HCEC 1CT (cell line): ENCODE results near the gene RPL35A.
"Not testable (repeated sequence)": the region's sequence is repeated elsewhere in the genome, so short reads cannot be mapped to it uniquely, and the experiment has no call there.

Experiments
- DNase-seq: peaks from one replicate; pipeline ENCODE4 v3.0.0-alpha.2; 2017

The RPL35A gene

DNA sequence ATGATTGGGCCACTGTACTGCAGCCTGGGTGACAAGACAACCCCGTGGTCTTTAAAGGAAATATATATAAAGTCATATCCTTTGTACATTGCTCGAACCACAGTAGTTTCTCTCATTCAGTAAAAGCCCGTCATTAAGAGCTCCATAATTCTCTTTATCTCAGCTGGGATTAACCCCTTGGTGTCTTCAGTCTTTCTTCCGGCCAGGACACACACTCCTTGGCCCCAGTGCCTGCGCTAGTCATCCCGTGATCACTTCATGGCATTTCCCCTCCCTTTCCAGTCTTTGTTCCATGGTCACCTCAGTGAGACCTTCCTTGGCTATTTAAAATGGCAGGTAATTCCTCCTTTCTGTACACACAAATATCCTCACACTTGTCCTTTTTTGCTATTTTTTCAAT lies 3.3 kb downstream of the RPL35A start:
- no peak for DNase-seq

DNA sequence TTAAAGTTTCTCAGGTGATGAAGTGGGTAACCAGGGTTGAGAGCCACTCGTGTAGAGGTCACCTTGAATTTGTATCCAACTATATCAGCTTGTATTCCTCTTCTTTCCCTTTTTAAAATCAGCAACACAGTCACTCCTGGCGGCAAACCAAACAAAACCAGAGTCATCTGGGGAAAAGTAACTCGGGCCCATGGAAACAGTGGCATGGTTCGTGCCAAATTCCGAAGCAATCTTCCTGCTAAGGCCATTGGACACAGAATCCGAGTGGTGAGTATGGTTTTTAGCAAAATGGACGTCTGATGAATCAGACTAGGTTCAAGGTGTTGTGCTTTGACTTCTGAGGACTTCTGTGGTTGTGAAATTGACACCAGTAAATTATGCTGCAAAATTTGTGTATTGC lies 3.9 kb downstream of the RPL35A start:
- no peak for DNase-seq

DNA sequence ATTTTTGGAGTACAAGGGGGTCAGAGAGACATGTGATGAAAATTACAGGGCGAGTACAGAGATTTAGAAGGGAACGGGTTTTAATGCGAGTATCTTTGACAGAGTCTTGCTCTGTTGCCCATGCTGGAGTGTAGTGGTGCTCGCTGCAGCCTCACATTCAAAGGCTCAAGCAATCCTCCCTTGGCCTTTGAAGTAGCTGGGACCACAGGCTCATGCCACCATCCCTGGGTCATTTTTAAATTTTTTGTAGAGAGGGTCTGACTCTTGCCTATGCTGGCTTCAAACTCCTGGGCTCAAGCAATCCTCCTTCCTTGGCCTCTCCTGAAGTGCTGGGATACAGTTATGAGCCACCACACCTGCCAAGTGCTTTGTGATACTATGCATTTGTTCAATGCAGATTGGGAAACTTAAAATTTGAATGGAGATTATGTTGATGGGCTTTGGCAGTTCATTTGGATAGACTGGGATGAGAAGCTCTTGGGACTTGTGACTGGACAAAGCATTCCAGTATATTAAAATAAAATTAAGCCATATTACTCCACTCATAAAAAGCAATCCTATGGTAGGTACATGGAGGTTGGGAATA lies 6.0 kb downstream of the RPL35A start:
- no peak for DNase-seq

GRCh38 chr3:197956626-197956988 lies 6.6 kb downstream of the RPL35A start:
- DNase-seq, result no peak

DNA sequence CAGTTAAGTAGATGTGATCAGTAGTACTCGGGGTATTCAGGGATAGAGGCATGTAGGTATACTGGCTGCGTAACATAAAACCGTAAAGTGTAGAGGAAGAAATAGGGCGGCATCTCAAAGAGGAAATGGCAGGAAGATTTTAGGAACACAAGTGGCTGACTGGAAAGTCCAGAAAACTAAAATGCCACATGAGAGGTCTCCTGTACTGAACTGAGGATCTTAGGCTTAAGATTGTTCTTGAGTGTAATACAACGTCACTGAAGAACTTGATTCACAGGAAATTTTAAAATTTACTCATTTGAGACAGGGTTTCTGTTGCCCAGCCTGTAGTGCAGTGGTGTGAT lies 7.8 kb downstream of the RPL35A start:
- no peak for DNase-seq

DNA sequence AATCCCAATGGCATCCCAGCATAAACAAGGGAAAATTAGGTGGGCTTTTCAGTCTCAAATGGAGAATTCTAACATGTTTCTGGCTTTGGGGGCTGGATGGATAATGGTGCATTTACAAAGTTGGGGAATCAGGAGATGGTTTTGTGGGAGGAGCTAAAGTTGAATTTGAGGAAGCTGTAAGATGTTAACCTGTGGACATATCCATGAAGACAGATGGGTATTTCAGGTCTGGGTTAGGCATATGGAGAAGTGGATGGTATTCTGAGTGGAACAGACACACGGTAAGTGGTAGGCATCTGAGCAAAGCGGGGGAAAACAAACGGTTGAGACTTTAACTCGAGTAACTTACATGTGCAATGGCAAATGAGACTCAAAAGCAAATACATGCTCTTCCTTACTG lies 8.4 kb downstream of the RPL35A start:
- DNase-seq, result no peak

- DNase-seq, result not testable (repeated sequence)
Observed at GRCh38 chr3:197958848-197959247, 8.9 kb downstream of the RPL35A start.

DNA sequence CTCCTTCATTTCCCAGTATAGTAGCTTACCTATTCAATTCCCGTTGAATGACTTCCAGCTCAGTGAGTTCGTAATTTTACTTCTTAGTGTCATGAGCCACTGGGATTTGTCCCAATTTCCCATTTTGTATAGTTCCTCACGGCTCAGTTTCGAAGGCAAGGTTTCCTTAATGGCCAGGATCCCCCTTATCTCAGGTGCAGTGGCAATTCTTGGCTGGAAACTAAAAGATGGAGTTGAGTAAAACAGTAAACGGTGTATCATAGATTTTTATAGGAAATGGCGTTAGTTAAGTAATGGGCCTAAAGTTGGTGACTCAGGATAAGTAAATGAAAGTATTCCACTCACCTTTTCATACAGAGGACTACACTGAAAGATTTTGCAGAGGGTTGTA lies 9.5 kb downstream of the RPL35A start:
- DNase-seq, result no peak

GRCh38 chr3:197959891-197960693 lies 10.1 kb downstream of the RPL35A start, which contains the start of gene LMLN:
TSS of gene LMLN (plus strand) at chr3:197960217. CDS start at chr3:197960246, 29 bp downstream.
- peak; percentile 95 for DNase-seq

GRCh38 chr3:197960694-197961581 lies 10.9 kb downstream of the RPL35A start:
- DNase-seq, result peak; percentile 11

- no peak for DNase-seq
Observed at GRCh38 chr3:197961582-197961945, 11.6 kb downstream of the RPL35A start.

- DNase-seq, result no peak
Observed at GRCh38 chr3:197963019-197963637, 13.1 kb downstream of the RPL35A start.

DNA sequence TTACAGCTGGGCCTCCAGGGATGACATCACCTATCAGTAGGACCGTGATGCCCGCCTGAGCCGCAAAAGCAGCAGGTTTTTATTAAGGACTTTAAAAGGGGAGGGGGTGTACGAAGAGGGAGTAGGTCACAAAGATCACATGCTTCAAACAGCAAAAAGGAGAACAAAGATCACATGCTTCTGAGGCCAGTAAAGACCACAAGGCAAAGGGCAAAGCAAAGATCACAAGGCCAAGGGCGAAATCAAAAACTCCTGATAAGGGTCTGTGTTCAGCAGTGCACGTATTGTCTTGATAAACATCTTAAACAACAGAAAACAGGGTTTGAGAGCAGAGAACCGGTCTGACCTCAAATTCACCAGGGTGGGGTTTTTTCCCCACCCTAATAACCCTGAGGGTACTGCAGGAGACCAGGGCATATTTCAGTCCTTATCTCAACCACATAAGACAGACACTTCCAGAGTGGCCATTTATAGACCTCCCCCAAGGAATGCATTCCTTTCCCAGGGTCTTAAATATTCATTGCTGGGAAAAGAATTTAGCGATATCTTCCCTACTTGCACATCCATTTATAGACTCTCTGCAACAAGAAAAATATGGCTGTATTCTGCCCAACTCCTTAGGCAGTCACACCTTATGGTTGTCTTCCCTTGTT lies 17.5 kb downstream of the RPL35A start:
- DNase-seq, result not testable (repeated sequence)

DNA sequence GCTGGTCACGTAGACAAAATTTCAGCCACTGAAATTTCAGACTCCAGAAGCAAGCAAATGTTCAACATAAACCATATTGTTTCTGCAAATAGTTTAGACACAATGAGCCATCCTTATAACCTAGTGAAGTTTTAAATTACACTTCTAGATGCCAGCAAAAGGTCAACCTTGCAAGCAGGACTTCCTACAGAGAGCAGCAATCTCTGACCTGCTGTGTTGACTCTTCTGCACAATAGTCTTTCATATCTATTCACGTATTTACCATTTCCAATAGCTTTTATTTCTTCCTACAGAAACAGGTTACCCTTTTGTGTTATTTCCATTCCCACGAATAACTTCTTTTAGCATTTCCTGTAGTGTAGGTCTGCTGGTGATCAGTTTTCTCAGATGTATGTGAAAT lies 20.6 kb downstream of the RPL35A start:
- DNase-seq, result no peak

GRCh38 chr3:197974016-197974415 lies 24.0 kb downstream of the RPL35A start:
- no peak for DNase-seq

GRCh38 chr3:197975311-197975710 lies 25.3 kb downstream of the RPL35A start:
- no peak for DNase-seq

GRCh38 chr3:197983076-197983475 lies 33.1 kb downstream of the RPL35A start:
- DNase-seq, result no peak

DNA sequence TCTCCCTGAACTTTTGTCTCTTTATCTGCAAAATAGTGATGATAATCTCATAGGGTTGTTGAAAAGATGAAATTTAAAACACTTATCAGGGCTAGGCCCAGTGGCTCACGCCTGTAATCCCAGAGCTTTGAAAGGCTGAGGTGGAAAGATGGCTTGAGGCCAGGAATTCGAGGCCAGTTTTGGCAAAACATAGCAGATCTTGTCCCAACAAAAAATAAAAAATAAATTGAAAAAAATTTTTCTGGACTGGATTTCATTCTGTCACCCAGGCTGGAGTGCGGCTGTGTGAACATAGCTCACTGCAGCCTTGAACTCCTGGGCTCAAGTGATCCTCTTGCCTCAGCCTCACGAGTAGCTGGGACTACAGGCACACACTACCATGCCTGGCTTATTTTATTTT lies 39.7 kb downstream of the RPL35A start:
- DNase-seq, result no peak

- no peak for DNase-seq
Observed at GRCh38 chr3:197994736-197995135, 44.7 kb downstream of the RPL35A start.

- DNase-seq, result no peak
Observed at GRCh38 chr3:197996855-197997254, 46.9 kb downstream of the RPL35A start.

GRCh38 chr3:197997936-197998335 lies 47.9 kb downstream of the RPL35A start:
- no peak for DNase-seq
